HEK293 (cell line): Measurements from ENCODE around the gene TMEM63A.
A peak's percentile ranks its signal among the peaks of the same experiment; 100 is the strongest.

Source experiments
- CTCF ChIA-PET: fragments of 350-600 bp; formaldehyde crosslinking; extraction: SDS; loops from one replicate; lab custom pipeline; 2021; ENCODE audit warnings: antibody characterized with exemption; lab: Yijun Ruan, JAX
- POLR2A ChIA-PET: fragments of 300-600 bp; formaldehyde crosslinking; extraction: SDS; loops from one replicate; lab custom pipeline; 2020; ENCODE audit warnings: antibody characterized with exemption, inconsistent platforms; lab: Yijun Ruan, JAX
- H3K27ac ChIP-seq: fragments of 200-500 bp; sonication (Bioruptor generic); 2 replicates; pipeline ENCODE4 v1.5.1; 2014; ENCODE audit warnings: low read depth, low read length, control low read depth, inconsistent platforms; ENCODE audit errors: extremely low read depth
- H3K36me3 ChIP-seq, 2 experiments: fragments of 200-500 bp in 1 of 2; sonication (Bioruptor generic) in 1 of 2; 1 replicate in 1 of 2; 2 replicates in 1 of 2; pipeline ENCODE4 v1.5.1; 2014 to 2017; ENCODE audit warnings: inconsistent platforms in 2 of 2, low read length in 2 of 2; ENCODE audit not compliant: control insufficient read depth in 2 of 2, insufficient read depth in 1 of 2
- H3K4me1 ChIP-seq: fragments of 200-500 bp; sonication (Bioruptor generic); 2 replicates; pipeline ENCODE4 v1.5.1; 2014; ENCODE audit warnings: mild to moderate bottlenecking, low read length, inconsistent platforms; ENCODE audit not compliant: control insufficient read depth, insufficient read depth
- H3K4me3 ChIP-seq: 2 replicates; pipeline ENCODE4 v1.5.1; 2011; ENCODE audit warnings: low read depth, mild to moderate bottlenecking, control low read depth, low read length, moderate library complexity
- H3K9me3 ChIP-seq: fragments of 200-500 bp; sonication (Bioruptor generic); 2 replicates; pipeline ENCODE4 v1.5.1; 2014; ENCODE audit warnings: low read depth, low read length, inconsistent platforms; ENCODE audit not compliant: control insufficient read depth, insufficient read depth
- SCRT2 ChIP-seq: fragments of 450-650 bp; formaldehyde crosslinking; IDR thresholded peaks from 2 replicates; pipeline ENCODE4 v1.5.1; 2016; ENCODE audit warnings: missing biosample characterization, missing genetic modification characterization
- SP2 ChIP-seq: fragments of 450-650 bp; formaldehyde crosslinking; IDR thresholded peaks from 2 replicates; pipeline ENCODE4 v1.5.1; 2016; ENCODE audit warnings: missing biosample characterization, missing genetic modification characterization
- ZNF121 ChIP-seq: fragments of 450-650 bp; formaldehyde crosslinking; IDR thresholded peaks from 2 replicates; pipeline ENCODE4 v1.5.1; 2016; ENCODE audit warnings: missing biosample characterization, missing genetic modification characterization
- ZNF132 ChIP-seq: fragments of 450-650 bp; formaldehyde crosslinking; IDR thresholded peaks from 2 replicates; pipeline ENCODE4 v1.5.1; 2017; ENCODE audit warnings: missing biosample characterization, missing genetic modification characterization, borderline replicate concordance
- ZNF223 ChIP-seq: fragments of 450-650 bp; formaldehyde crosslinking; IDR thresholded peaks from 2 replicates; pipeline ENCODE4 v1.5.1; 2016; ENCODE audit warnings: missing biosample characterization, missing genetic modification characterization
- ZNF266 ChIP-seq: fragments of 450-650 bp; formaldehyde crosslinking; IDR thresholded peaks from 2 replicates; pipeline ENCODE4 v1.5.1; 2016; ENCODE audit warnings: missing biosample characterization, missing genetic modification characterization, low read depth
- ZNF292 ChIP-seq: fragments of 450-650 bp; formaldehyde crosslinking; IDR thresholded peaks from 2 replicates; pipeline ENCODE4 v1.5.1; 2016; ENCODE audit warnings: low read depth, missing biosample characterization, missing genetic modification characterization, borderline replicate concordance
- ZNF354C ChIP-seq: fragments of 450-650 bp; formaldehyde crosslinking; IDR thresholded peaks from 2 replicates; pipeline ENCODE4 v1.5.1; 2016; ENCODE audit warnings: missing biosample characterization, missing genetic modification characterization, low read depth, borderline replicate concordance
- ZNF37A ChIP-seq: fragments of 450-650 bp; IDR thresholded peaks from 2 replicates; pipeline ENCODE4 v1.5.1; 2018; ENCODE audit warnings: missing biosample characterization, missing genetic modification characterization
- ZNF423 ChIP-seq: fragments of 450-650 bp; formaldehyde crosslinking; IDR thresholded peaks from 2 replicates; pipeline ENCODE4 v1.5.1; 2016; ENCODE audit warnings: missing biosample characterization, missing genetic modification characterization
- ZNF433 ChIP-seq: fragments of 450-650 bp; formaldehyde crosslinking; IDR thresholded peaks from 2 replicates; pipeline ENCODE4 v1.5.1; 2016; ENCODE audit warnings: missing biosample characterization, missing genetic modification characterization, low read depth
- ZNF473 ChIP-seq: fragments of 450-650 bp; formaldehyde crosslinking; IDR thresholded peaks from 2 replicates; pipeline ENCODE4 v1.5.1; 2017; ENCODE audit warnings: missing biosample characterization, missing genetic modification characterization
- ZNF560 ChIP-seq: fragments of 450-650 bp; formaldehyde crosslinking; IDR thresholded peaks from 2 replicates; pipeline ENCODE4 v1.5.1; 2017; ENCODE audit warnings: missing biosample characterization, missing genetic modification characterization, borderline replicate concordance
- ZNF561 ChIP-seq: fragments of 450-650 bp; IDR thresholded peaks from 2 replicates; pipeline ENCODE4 v1.5.1; 2018; ENCODE audit warnings: missing biosample characterization, missing genetic modification characterization, borderline replicate concordance
- ZNF623 ChIP-seq: fragments of 450-650 bp; formaldehyde crosslinking; IDR thresholded peaks from 2 replicates; pipeline ENCODE4 v1.5.1; 2016; ENCODE audit warnings: missing biosample characterization, missing genetic modification characterization
- ZNF664 ChIP-seq: fragments of 450-650 bp; formaldehyde crosslinking; IDR thresholded peaks from 2 replicates; pipeline ENCODE4 v1.5.1; 2016; ENCODE audit warnings: missing biosample characterization, missing genetic modification characterization
- ZNF670 ChIP-seq: fragments of 450-650 bp; formaldehyde crosslinking; IDR thresholded peaks from 2 replicates; pipeline ENCODE4 v1.5.1; 2016; ENCODE audit warnings: missing biosample characterization, missing genetic modification characterization, low read depth
- ZNF677 ChIP-seq: fragments of 450-650 bp; IDR thresholded peaks from 2 replicates; pipeline ENCODE4 v1.5.0; 2018; ENCODE audit warnings: missing biosample characterization, mild to moderate bottlenecking, missing genetic modification characterization, moderate library complexity
- ZNF701 ChIP-seq: fragments of 450-650 bp; formaldehyde crosslinking; IDR thresholded peaks from 2 replicates; pipeline ENCODE4 v1.5.1; 2016; ENCODE audit warnings: missing biosample characterization, missing genetic modification characterization
- TF ChIP-seq, protein P1 (sequence below): fragments of 450-650 bp; formaldehyde crosslinking; IDR thresholded peaks from 2 replicates; pipeline ENCODE4 v1.5.1; 2016; ENCODE audit warnings: missing biosample characterization, missing genetic modification characterization
- TF ChIP-seq, protein P2 (sequence below): fragments of 450-650 bp; formaldehyde crosslinking; IDR thresholded peaks from 2 replicates; pipeline ENCODE4 v1.5.1; 2016; ENCODE audit warnings: missing biosample characterization, missing genetic modification characterization

TMEM63A gene

DNA sequence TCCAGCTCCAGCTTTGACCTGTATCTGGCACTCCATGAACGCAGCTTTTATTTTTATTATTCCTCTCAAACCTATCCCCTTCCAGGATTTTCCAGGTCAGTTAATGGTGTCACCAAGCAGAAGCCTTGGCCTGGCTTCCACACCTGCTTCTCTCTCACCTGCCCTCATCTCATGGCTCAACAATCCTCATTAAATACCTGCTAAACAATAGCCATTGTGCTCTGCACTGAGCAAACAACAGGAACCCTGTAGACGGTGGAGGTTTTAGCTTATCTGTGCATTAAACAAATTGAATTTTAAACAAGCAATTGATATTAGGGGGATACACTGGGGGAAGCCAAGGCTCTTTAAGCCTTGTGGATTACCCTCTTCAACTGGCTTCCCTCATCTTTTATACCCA lies 26.6 kb upstream of the TMEM63A start:
- Histone ChIP-seq H3K9me3 (no peaks in the 10 kb centered on the region), H3K4me3 (no peak overlapping the region)
- CTCF ChIA-PET: interaction anchor here (0.5 to 9.1 kb wide), 10 partner anchors 11 to 438 kb away, joined by 3 to 84 read pairs (median 4); partner anchors contain the start of genes EPHX1 and TMEM63A
- POLR2A ChIA-PET: interaction anchor here (0.7 to 0.8 kb wide), 2 partner anchors 15 to 28 kb away, joined by 3 read pairs; partner anchors contain the start of gene PYCR2
- TF ChIP-seq ZNF292 (no peak), ZNF701 (tag by site-specific recombination) (no peak), ZNF473 (no peak), ZNF223 (no peak), ZNF423 (tag by site-specific recombination) (no peak), ZNF433 (no peak), ZNF132 (tag by site-specific recombination) (no peak), ZNF560 (no peak), ZNF37A (tag by site-specific recombination) (no peak), ZNF670 (tag by site-specific recombination) (no peak), ZNF623 (no peak), ZNF561 (tag by site-specific recombination) (no peak), ZNF354C (tag by site-specific recombination) (no peak)
- TF ChIP-seq, all 188 proteins: peak for 0
- Histone ChIP-seq H3K27ac (no peak overlapping the region), H3K36me3 (no peaks in the 10 kb centered on the region), H3K4me1 (no peaks in the 10 kb centered on the region)

DNA sequence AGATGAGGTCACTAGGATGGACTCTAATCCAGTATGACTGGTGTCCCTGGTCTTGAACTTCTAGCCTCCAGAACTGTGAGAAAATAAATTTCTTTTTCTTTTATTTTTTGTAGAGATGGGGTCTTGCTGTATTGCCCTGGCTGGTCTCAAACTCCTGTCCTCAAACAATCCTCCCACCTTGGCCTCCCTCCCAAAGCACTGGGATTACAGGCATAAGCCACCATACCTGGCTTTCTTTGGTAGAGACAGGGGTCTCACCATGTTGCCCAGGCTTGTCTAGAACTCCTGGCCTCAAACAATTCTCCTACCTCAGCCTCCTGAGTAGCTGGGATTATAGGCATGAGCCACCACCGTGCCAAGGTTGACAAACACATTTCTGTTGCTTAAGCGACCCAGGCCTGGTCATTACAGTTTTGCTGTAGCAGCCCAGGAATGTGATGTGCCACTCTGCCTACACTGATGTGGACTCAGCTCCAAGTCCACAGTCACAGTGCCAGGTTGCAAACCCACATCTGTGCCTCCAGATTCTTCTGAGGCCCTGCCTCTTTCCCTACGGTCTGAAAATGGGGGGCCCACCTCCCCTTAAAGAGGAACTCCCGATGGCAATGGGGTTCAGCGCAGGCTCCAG lies 25.9 kb upstream of the TMEM63A start:
- Histone ChIP-seq H3K9me3 (no peaks in the 10 kb centered on the region), H3K27ac (no peak overlapping the region), H3K4me3 (no peak overlapping the region)
- ChIA-PET POLR2A (interaction anchor here (0.8 kb wide), 1 partner anchor 16 kb away, joined by 3 read pairs; the partner anchor contains the start of gene PYCR2), CTCF (interaction anchor here (0.5 to 9.1 kb wide), 8 partner anchors 12 to 438 kb away, joined by 3 to 84 read pairs (median 4); partner anchors contain the start of genes EPHX1 and TMEM63A)
- TF ChIP-seq ZNF677 (tag by site-specific recombination) (no peak), ZNF292 (no peak), ZNF423 (tag by site-specific recombination) (no peak), SP2 (tag by site-specific recombination) (no peak), ZNF664 (tag by site-specific recombination) (no peak), SCRT2 (no peak), ZNF266 (no peak), ZNF121 (tag by site-specific recombination) (peak; percentile 97)
- TF ChIP-seq, protein P1, sequence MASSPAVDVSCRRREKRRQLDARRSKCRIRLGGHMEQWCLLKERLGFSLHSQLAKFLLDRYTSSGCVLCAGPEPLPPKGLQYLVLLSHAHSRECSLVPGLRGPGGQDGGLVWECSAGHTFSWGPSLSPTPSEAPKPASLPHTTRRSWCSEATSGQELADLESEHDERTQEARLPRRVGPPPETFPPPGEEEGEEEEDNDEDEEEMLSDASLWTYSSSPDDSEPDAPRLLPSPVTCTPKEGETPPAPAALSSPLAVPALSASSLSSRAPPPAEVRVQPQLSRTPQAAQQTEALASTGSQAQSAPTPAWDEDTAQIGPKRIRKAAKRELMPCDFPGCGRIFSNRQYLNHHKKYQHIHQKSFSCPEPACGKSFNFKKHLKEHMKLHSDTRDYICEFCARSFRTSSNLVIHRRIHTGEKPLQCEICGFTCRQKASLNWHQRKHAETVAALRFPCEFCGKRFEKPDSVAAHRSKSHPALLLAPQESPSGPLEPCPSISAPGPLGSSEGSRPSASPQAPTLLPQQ (tag by site-specific recombination): peak; percentile 60; the same call in 1 of the 2 replicates
- TF ChIP-seq, protein P2, sequence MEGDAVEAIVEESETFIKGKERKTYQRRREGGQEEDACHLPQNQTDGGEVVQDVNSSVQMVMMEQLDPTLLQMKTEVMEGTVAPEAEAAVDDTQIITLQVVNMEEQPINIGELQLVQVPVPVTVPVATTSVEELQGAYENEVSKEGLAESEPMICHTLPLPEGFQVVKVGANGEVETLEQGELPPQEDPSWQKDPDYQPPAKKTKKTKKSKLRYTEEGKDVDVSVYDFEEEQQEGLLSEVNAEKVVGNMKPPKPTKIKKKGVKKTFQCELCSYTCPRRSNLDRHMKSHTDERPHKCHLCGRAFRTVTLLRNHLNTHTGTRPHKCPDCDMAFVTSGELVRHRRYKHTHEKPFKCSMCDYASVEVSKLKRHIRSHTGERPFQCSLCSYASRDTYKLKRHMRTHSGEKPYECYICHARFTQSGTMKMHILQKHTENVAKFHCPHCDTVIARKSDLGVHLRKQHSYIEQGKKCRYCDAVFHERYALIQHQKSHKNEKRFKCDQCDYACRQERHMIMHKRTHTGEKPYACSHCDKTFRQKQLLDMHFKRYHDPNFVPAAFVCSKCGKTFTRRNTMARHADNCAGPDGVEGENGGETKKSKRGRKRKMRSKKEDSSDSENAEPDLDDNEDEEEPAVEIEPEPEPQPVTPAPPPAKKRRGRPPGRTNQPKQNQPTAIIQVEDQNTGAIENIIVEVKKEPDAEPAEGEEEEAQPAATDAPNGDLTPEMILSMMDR: no peak
- TF ChIP-seq, all 188 proteins: peak for 2
- Histone ChIP-seq H3K36me3 (no peaks in the 10 kb centered on the region), H3K4me1 (no peaks in the 10 kb centered on the region)
